ENCODE data around the gene LUC7L. TPM values are rescaled to one million over a fixed set of nuclear protein-coding genes. Genes with fewer than 3 reads are reported as not detected.
"Not testable (repeated sequence)": the region's sequence is repeated elsewhere in the genome, so short reads cannot be mapped to it uniquely, and the experiment has no call there.

Gene LUC7L
- total RNA-seq, 1 donor from 2014 or later: 74.1 TPM

DNA sequence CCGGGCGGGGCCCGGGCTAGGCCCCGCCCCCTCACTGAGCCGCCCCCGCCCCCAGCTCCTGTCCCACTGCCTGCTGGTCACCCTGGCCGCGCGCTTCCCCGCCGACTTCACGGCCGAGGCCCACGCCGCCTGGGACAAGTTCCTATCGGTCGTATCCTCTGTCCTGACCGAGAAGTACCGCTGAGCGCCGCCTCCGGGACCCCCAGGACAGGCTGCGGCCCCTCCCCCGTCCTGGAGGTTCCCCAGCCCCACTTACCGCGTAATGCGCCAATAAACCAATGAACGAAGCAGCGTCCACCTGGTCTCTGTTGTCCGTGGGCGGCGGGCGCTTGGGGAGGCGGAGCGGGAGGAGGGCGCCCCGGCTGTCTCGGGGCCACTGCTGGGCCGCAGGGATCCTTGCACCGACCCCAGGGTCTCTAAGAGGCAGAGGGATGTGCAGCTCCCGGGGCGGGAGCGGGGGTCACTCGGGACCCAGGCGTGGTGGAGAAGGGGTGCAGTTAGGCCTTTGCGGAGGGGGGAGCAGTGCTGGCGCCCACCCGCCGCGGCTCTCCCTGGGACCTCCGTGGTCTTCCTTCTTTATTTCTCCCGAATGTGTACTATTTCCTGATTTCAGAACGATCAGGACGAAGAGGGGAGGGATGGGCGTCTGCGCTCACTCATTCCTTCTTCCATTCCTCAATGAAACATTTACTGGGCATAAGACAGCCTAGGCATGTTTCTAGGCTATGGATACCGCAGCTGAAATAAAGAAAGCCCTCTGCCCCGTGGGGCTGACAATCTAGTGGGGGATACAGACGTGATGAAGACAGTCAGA lies 74.8 kb downstream of the LUC7L start:
- H3K4me2 ChIP-seq (ENCODE audit: low read length): peak overlapping the region; percentile 88
- Mint-ChIP-seq H3K27me3 (ENCODE audit: low read depth, unreplicated experiment) (peaks cover 44% of the 10 kb centered on the region), H3K4me3 (ENCODE audit: unreplicated experiment) (peak overlapping the region; percentile 85), H3K9me3 (ENCODE audit: unreplicated experiment) (peaks cover 2% of the 10 kb centered on the region), H3K4me1 (ENCODE audit: low read depth, unreplicated experiment) (peaks cover 4% of the 10 kb centered on the region), H3K36me3 (ENCODE audit: low read depth, unreplicated experiment) (peaks cover 3% of the 10 kb centered on the region), H3K27ac (ENCODE audit: unreplicated experiment) (peak overlapping the region; percentile 50)
- no peaks in the 10 kb centered on the region for H3K36me3 ChIP-seq (ENCODE audit: insufficient read depth, low read length)
- peaks cover 19% of the 10 kb centered on the region for H3K27me3 ChIP-seq (ENCODE audit: insufficient read depth, low read length)
- H3K9ac ChIP-seq (ENCODE audit: low read length): no peak overlapping the region
- H3K4me1 ChIP-seq (ENCODE audit: insufficient read depth, low read length): peaks cover 7% of the 10 kb centered on the region
- H3K9me3 ChIP-seq (ENCODE audit: insufficient read depth, low read depth, low read length): no peaks in the 10 kb centered on the region
- H4K20me1 ChIP-seq (ENCODE audit: insufficient read depth, low read length): no peaks in the 10 kb centered on the region
- no peaks in the 10 kb centered on the region for H3K79me2 ChIP-seq (ENCODE audit: insufficient read depth, low read length)
- peak overlapping the region; percentile 52 for H3K4me3 ChIP-seq (ENCODE audit: insufficient read depth, low read depth, low read length)
- FAIRE-seq (no peak), DNase-seq (ENCODE audit: low read depth) (peak; percentile 29)
- H3K27ac ChIP-seq (ENCODE audit: low read depth, low read length): no peak overlapping the region
- peak; percentile 62 for TF ChIP-seq EZH2 (IDR thresholded peaks at IDR 0.05; ENCODE audit: insufficient read depth, low read length)
- TF ChIP-seq, protein P1, sequence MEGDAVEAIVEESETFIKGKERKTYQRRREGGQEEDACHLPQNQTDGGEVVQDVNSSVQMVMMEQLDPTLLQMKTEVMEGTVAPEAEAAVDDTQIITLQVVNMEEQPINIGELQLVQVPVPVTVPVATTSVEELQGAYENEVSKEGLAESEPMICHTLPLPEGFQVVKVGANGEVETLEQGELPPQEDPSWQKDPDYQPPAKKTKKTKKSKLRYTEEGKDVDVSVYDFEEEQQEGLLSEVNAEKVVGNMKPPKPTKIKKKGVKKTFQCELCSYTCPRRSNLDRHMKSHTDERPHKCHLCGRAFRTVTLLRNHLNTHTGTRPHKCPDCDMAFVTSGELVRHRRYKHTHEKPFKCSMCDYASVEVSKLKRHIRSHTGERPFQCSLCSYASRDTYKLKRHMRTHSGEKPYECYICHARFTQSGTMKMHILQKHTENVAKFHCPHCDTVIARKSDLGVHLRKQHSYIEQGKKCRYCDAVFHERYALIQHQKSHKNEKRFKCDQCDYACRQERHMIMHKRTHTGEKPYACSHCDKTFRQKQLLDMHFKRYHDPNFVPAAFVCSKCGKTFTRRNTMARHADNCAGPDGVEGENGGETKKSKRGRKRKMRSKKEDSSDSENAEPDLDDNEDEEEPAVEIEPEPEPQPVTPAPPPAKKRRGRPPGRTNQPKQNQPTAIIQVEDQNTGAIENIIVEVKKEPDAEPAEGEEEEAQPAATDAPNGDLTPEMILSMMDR (IDR thresholded peaks at IDR 0.05; ENCODE audit: insufficient read depth, low read depth, low read length): no peak
- peak overlapping the region; percentile 7 for H2AFZ ChIP-seq (ENCODE audit: low read depth, low read length)

DNA sequence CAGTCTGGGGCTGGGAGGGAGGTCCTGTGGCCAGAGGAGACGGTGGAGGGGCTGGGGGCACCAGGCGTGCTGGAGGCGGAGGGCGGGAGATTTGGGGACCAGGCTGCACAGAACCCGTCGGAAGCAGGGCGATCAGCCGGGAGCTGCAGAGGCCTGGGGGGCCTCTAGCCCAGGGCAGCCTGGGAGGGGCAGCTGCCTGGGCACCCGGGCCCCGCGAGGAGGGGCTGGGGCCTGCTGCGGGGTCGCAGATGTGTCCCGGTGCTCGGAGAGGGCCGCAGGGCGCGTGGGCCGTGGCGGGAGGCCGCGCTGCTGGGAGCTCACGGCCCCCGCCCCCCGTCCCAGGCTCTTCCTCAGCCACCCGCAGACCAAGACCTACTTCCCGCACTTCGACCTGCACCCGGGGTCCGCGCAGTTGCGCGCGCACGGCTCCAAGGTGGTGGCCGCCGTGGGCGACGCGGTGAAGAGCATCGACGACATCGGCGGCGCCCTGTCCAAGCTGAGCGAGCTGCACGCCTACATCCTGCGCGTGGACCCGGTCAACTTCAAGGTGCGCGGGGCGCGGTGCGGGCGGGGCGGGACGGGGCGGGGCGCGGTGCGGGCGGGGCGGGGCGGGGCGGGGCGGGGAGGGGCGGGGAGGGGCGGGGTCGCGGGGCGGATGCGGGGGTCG lies 75.6 kb downstream of the LUC7L start:
- not testable (repeated sequence) for H3K27ac Mint-ChIP-seq (ENCODE audit: unreplicated experiment); H3K36me3 Mint-ChIP-seq (ENCODE audit: low read depth, unreplicated experiment); H3K79me2 ChIP-seq (ENCODE audit: insufficient read depth, low read length); H3K9ac ChIP-seq (ENCODE audit: low read length); H3K4me3 ChIP-seq (ENCODE audit: insufficient read depth, low read depth, low read length); H3K36me3 ChIP-seq (ENCODE audit: insufficient read depth, low read length); H3K9me3 ChIP-seq (ENCODE audit: insufficient read depth, low read depth, low read length); H3K4me2 ChIP-seq (ENCODE audit: low read length); DNase-seq (ENCODE audit: low read depth); H4K20me1 ChIP-seq (ENCODE audit: insufficient read depth, low read length); H3K9me3 Mint-ChIP-seq (ENCODE audit: unreplicated experiment); H3K27ac ChIP-seq (ENCODE audit: low read depth, low read length); H2AFZ ChIP-seq (ENCODE audit: low read depth, low read length); H3K4me3 Mint-ChIP-seq (ENCODE audit: unreplicated experiment); FAIRE-seq
- peaks cover 44% of the 10 kb centered on the region for H3K27me3 Mint-ChIP-seq (ENCODE audit: low read depth, unreplicated experiment)
- peaks cover 13% of the 10 kb centered on the region for H3K4me1 ChIP-seq (ENCODE audit: insufficient read depth, low read length)
- H3K27me3 ChIP-seq (ENCODE audit: insufficient read depth, low read length): peaks cover 18% of the 10 kb centered on the region
- H3K4me1 Mint-ChIP-seq (ENCODE audit: low read depth, unreplicated experiment): peaks cover 11% of the 10 kb centered on the region

- H3K9me3 Mint-ChIP-seq (ENCODE audit: unreplicated experiment); H3K4me3 ChIP-seq (ENCODE audit: insufficient read depth, low read depth, low read length); H4K20me1 ChIP-seq (ENCODE audit: insufficient read depth, low read length); H3K9ac ChIP-seq (ENCODE audit: low read length); H3K27ac ChIP-seq (ENCODE audit: low read depth, low read length); H2AFZ ChIP-seq (ENCODE audit: low read depth, low read length); DNase-seq (ENCODE audit: low read depth); H3K79me2 ChIP-seq (ENCODE audit: insufficient read depth, low read length); H3K9me3 ChIP-seq (ENCODE audit: insufficient read depth, low read depth, low read length); H3K36me3 ChIP-seq (ENCODE audit: insufficient read depth, low read length); H3K4me3 Mint-ChIP-seq (ENCODE audit: unreplicated experiment); H3K36me3 Mint-ChIP-seq (ENCODE audit: low read depth, unreplicated experiment); FAIRE-seq; H3K4me2 ChIP-seq (ENCODE audit: low read length); H3K27ac Mint-ChIP-seq (ENCODE audit: unreplicated experiment): not testable (repeated sequence)
- H3K4me1 ChIP-seq (ENCODE audit: insufficient read depth, low read length): peaks cover 14% of the 10 kb centered on the region
- Mint-ChIP-seq H3K27me3 (ENCODE audit: low read depth, unreplicated experiment) (peaks cover 45% of the 10 kb centered on the region), H3K4me1 (ENCODE audit: low read depth, unreplicated experiment) (peaks cover 12% of the 10 kb centered on the region)
- H3K27me3 ChIP-seq (ENCODE audit: insufficient read depth, low read length): peaks cover 14% of the 10 kb centered on the region
Measured at GRCh38 chr16:153129-153521, 76.1 kb downstream of the LUC7L start.
